ENCODE results near the gene SH2D1A. TPM values are rescaled to one million over a fixed set of nuclear protein-coding genes. Genes with fewer than 3 reads are reported as not detected.

SH2D1A gene
- total RNA-seq, 1 donor from 2014 or later = not detected

GRCh38 chrX:124347242-124347641 is 879 bp downstream of the SH2D1A start:
- no peaks in the 10 kb centered on the region for H3K9me3 ChIP-seq (ENCODE audit: low read depth)
- no peaks in the 10 kb centered on the region for H4K20me1 ChIP-seq (ENCODE audit: low read depth)
- no peak overlapping the region for H2AFZ ChIP-seq (replicated peaks)
- H3K4me1 ChIP-seq = peaks cover 12% of the 10 kb centered on the region
- Mint-ChIP-seq H3K4me1 (peaks cover 17% of the 10 kb centered on the region), H3K36me3 (no peaks in the 10 kb centered on the region), H3K4me3 (no peak overlapping the region), H3K27ac (peak overlapping the region; percentile 76), H3K9me3 (no peaks in the 10 kb centered on the region), H3K27me3 (ENCODE audit: insufficient read depth, low read depth) (no peaks in the 10 kb centered on the region)
- TF ChIP-seq CTCF (IDR thresholded peaks at IDR 0.05) (no peak), EZH2phosphoT487 (IDR thresholded peaks at IDR 0.05) (no peak), EZH2 (IDR thresholded peaks at IDR 0.05) (no peak)
- no peak overlapping the region for H3K4me2 ChIP-seq
- no peaks in the 10 kb centered on the region for H3K27me3 ChIP-seq
- no peaks in the 10 kb centered on the region for H3K79me2 ChIP-seq (ENCODE audit: low read depth)
- DNase-seq (ENCODE audit: low spot score) = no peak
- H3K36me3 ChIP-seq = no peaks in the 10 kb centered on the region
- H3F3A ChIP-seq (ENCODE audit: low read depth) = no peaks in the 10 kb centered on the region
- no peak overlapping the region for H3K27ac ChIP-seq
- H3K9ac ChIP-seq = no peak overlapping the region
- no peak overlapping the region for H3K4me3 ChIP-seq

- H3F3A ChIP-seq (ENCODE audit: low read depth) = no peaks in the 10 kb centered on the region
- peak overlapping the region; percentile 80 for H2AFZ ChIP-seq (replicated peaks)
- no peaks in the 10 kb centered on the region for H4K20me1 ChIP-seq (ENCODE audit: low read depth)
- no peak for DNase-seq (ENCODE audit: low spot score)
- no peaks in the 10 kb centered on the region for H3K9me3 Mint-ChIP-seq
- H3K4me3 ChIP-seq = no peak overlapping the region
- no peak overlapping the region for H3K4me2 ChIP-seq
- no peak for TF ChIP-seq EZH2 (IDR thresholded peaks at IDR 0.05)
- no peak for TF ChIP-seq EZH2phosphoT487 (IDR thresholded peaks at IDR 0.05)
- TF ChIP-seq CTCF (IDR thresholded peaks at IDR 0.05) = no peak
- no peak overlapping the region for H3K27ac ChIP-seq
- no peaks in the 10 kb centered on the region for H3K27me3 Mint-ChIP-seq (ENCODE audit: insufficient read depth, low read depth)
- no peaks in the 10 kb centered on the region for H3K36me3 Mint-ChIP-seq
- H3K4me3 Mint-ChIP-seq = no peak overlapping the region
- peak overlapping the region; percentile 92 for H3K27ac Mint-ChIP-seq
- peaks cover 17% of the 10 kb centered on the region for H3K4me1 Mint-ChIP-seq
- H3K79me2 ChIP-seq (ENCODE audit: low read depth) = no peaks in the 10 kb centered on the region
- no peaks in the 10 kb centered on the region for H3K36me3 ChIP-seq
- H3K9ac ChIP-seq = no peak overlapping the region
- no peaks in the 10 kb centered on the region for H3K27me3 ChIP-seq
- peaks cover 12% of the 10 kb centered on the region for H3K4me1 ChIP-seq
- H3K9me3 ChIP-seq (ENCODE audit: low read depth) = no peaks in the 10 kb centered on the region
These were observed 1.8 kb downstream of the SH2D1A start for GRCh38 chrX:124348182-124348581.

GRCh38 chrX:124348885-124349453 is 2.6 kb downstream of the SH2D1A start:
- TF ChIP-seq EZH2 (IDR thresholded peaks at IDR 0.05) (no peak), EZH2phosphoT487 (IDR thresholded peaks at IDR 0.05) (no peak), CTCF (IDR thresholded peaks at IDR 0.05) (no peak)
- no peak overlapping the region for H3K27ac Mint-ChIP-seq
- H3K36me3 Mint-ChIP-seq = no peaks in the 10 kb centered on the region
- Histone ChIP-seq H3K4me1 (peaks cover 12% of the 10 kb centered on the region), H3K79me2 (ENCODE audit: low read depth) (no peaks in the 10 kb centered on the region), H2AFZ (replicated peaks) (no peak overlapping the region), H3K4me3 (no peak overlapping the region), H3K36me3 (no peaks in the 10 kb centered on the region), H3K4me2 (no peak overlapping the region), H3K9ac (no peak overlapping the region), H4K20me1 (ENCODE audit: low read depth) (no peaks in the 10 kb centered on the region), H3K27ac (no peak overlapping the region), H3K27me3 (no peaks in the 10 kb centered on the region), H3K9me3 (ENCODE audit: low read depth) (no peaks in the 10 kb centered on the region), H3F3A (ENCODE audit: low read depth) (no peaks in the 10 kb centered on the region)
- DNase-seq (ENCODE audit: low spot score) = no peak
- H3K27me3 Mint-ChIP-seq (ENCODE audit: insufficient read depth, low read depth) = no peaks in the 10 kb centered on the region
- H3K4me1 Mint-ChIP-seq = peaks cover 17% of the 10 kb centered on the region
- H3K4me3 Mint-ChIP-seq = no peak overlapping the region
- no peaks in the 10 kb centered on the region for H3K9me3 Mint-ChIP-seq
